ENCODE results near the gene LIPA. TPM values are rescaled to one million over a fixed set of nuclear protein-coding genes. Genes with fewer than 3 reads are reported as not detected.

The LIPA gene
- total RNA-seq, 2 experiments from 2014 or later = 8.9 to 19.4 TPM

GRCh38 chr10:89238956-89239644 is 12.5 kb downstream of the LIPA start:
- intact Hi-C loops (cut with micrococcal nuclease; ENCODE audit: unreplicated experiment) = no loop called here
- no peak overlapping the region for H3K4me3 ChIP-seq (ENCODE audit: low read depth, low read length, poor library complexity, severe bottlenecking)
- no peaks in the 10 kb centered on the region for H3K36me3 ChIP-seq (ENCODE audit: insufficient read depth, low read length)
- no peak overlapping the region for H3K4me2 ChIP-seq (ENCODE audit: low read length)
- TF ChIP-seq CTCF (conservative IDR thresholded peaks at IDR 0.05; ENCODE audit: low read length) (no peak), EZH2phosphoT487 (IDR thresholded peaks at IDR 0.05; ENCODE audit: borderline replicate concordance, low read depth, low read length) (no peak)
- H3K9me2 ChIP-seq (ENCODE audit: insufficient read depth, low read length) = no peaks in the 10 kb centered on the region
- no peak overlapping the region for H3K27ac ChIP-seq (ENCODE audit: low read depth, low read length, poor library complexity, severe bottlenecking)
- H4K20me1 ChIP-seq (ENCODE audit: insufficient read depth, low read length) = no peaks in the 10 kb centered on the region
- DNase-seq (ENCODE audit: low spot score) = no peak
- ChIA-PET POLR2A (interaction anchor here (0.5 to 0.6 kb wide), 3 partner anchors 12 to 307 kb away, joined by 4 to 6 read pairs (median 4); no protein-coding TSS in a partner anchor), CTCF (ENCODE audit: unreplicated experiment) (no interaction called here)
- H3K4me1 ChIP-seq (ENCODE audit: insufficient read depth, low read length, poor library complexity, severe bottlenecking) = peaks cover 16% of the 10 kb centered on the region
- BruUV-seq (replicated peaks) = no TSS peak
- no peaks in the 10 kb centered on the region for H3K79me2 ChIP-seq (ENCODE audit: insufficient read depth, low read depth, low read length)
- no peaks in the 10 kb centered on the region for H3K9me3 ChIP-seq (ENCODE audit: low read length)
- H2AFZ ChIP-seq (ENCODE audit: low read length) = no peak overlapping the region

- TF ChIP-seq EZH2phosphoT487 (IDR thresholded peaks at IDR 0.05; ENCODE audit: borderline replicate concordance, low read depth, low read length) (no peak), CTCF (conservative IDR thresholded peaks at IDR 0.05; ENCODE audit: low read length) (no peak)
- no TSS peak for BruUV-seq (replicated peaks)
- Histone ChIP-seq H3K27ac (ENCODE audit: low read depth, low read length, poor library complexity, severe bottlenecking) (no peak overlapping the region), H3K4me3 (ENCODE audit: low read depth, low read length, poor library complexity, severe bottlenecking) (no peak overlapping the region), H3K4me1 (ENCODE audit: insufficient read depth, low read length, poor library complexity, severe bottlenecking) (peaks cover 5% of the 10 kb centered on the region), H2AFZ (ENCODE audit: low read length) (no peak overlapping the region), H3K9me2 (ENCODE audit: insufficient read depth, low read length) (no peaks in the 10 kb centered on the region), H3K36me3 (ENCODE audit: insufficient read depth, low read length) (no peaks in the 10 kb centered on the region), H3K79me2 (ENCODE audit: insufficient read depth, low read depth, low read length) (no peaks in the 10 kb centered on the region), H3K4me2 (ENCODE audit: low read length) (no peak overlapping the region), H3K9me3 (ENCODE audit: low read length) (no peaks in the 10 kb centered on the region), H4K20me1 (ENCODE audit: insufficient read depth, low read length) (no peaks in the 10 kb centered on the region)
- ChIA-PET POLR2A (interaction anchor here (0.6 to 1.1 kb wide), 2 partner anchors 11 to 770 kb away, joined by 3 read pairs; no protein-coding TSS in a partner anchor), CTCF (ENCODE audit: unreplicated experiment) (no interaction called here)
- no peak for DNase-seq (ENCODE audit: low spot score)
- intact Hi-C loops (cut with micrococcal nuclease; ENCODE audit: unreplicated experiment) = no loop called here
Measured at GRCh38 chr10:89237849-89238248, 13.7 kb downstream of the LIPA start.

- POLR2A ChIA-PET = interaction anchor here (1.1 kb wide), 2 partner anchors 8 to 13 kb away, joined by 3 to 4 read pairs; no protein-coding TSS in a partner anchor
- Histone ChIP-seq H3K9me3 (ENCODE audit: low read length) (no peaks in the 10 kb centered on the region), H3K4me1 (ENCODE audit: insufficient read depth, low read length, poor library complexity, severe bottlenecking) (no peaks in the 10 kb centered on the region), H3K4me3 (ENCODE audit: low read depth, low read length, poor library complexity, severe bottlenecking) (no peak overlapping the region), H3K9me2 (ENCODE audit: insufficient read depth, low read length) (no peaks in the 10 kb centered on the region), H3K79me2 (ENCODE audit: insufficient read depth, low read depth, low read length) (no peaks in the 10 kb centered on the region), H2AFZ (ENCODE audit: low read length) (no peak overlapping the region), H4K20me1 (ENCODE audit: insufficient read depth, low read length) (no peaks in the 10 kb centered on the region), H3K4me2 (ENCODE audit: low read length) (no peak overlapping the region), H3K27ac (ENCODE audit: low read depth, low read length, poor library complexity, severe bottlenecking) (no peak overlapping the region), H3K36me3 (ENCODE audit: insufficient read depth, low read length) (no peaks in the 10 kb centered on the region)
- intact Hi-C loops (cut with micrococcal nuclease; ENCODE audit: unreplicated experiment) = no loop called here
- CTCF ChIA-PET (ENCODE audit: unreplicated experiment) = no interaction called here
- DNase-seq (ENCODE audit: low spot score) = no peak
- no peak for TF ChIP-seq EZH2phosphoT487 (IDR thresholded peaks at IDR 0.05; ENCODE audit: borderline replicate concordance, low read depth, low read length)
- no peak for TF ChIP-seq CTCF (conservative IDR thresholded peaks at IDR 0.05; ENCODE audit: low read length)
- BruUV-seq (replicated peaks) = no TSS peak
Measured at GRCh38 chr10:89236226-89236797, 15.3 kb downstream of the LIPA start.
